Activated CD8-positive, alpha-beta memory T cell treated with anti-CD3 and anti-CD28 coated beads for 4 hours (primary cell): ENCODE measurements around the gene PTCH1.

Source experiments
- DNase-seq, 2 donors: peaks; one replicate each; pipeline ENCODE4 v3.0.0-alpha.2; 2020; ENCODE audit warnings: low read depth in 2 of 2

Gene PTCH1

GRCh38 chr9:95406121-95406520 lies 110.7 kb downstream of the PTCH1 start:
- no peak for DNase-seq

GRCh38 chr9:95399261-95399660 lies 117.5 kb downstream of the PTCH1 start:
- no peak for DNase-seq
